OCI-LY7 (cell line): Measurements from ENCODE around the gene COG7. TPM values are rescaled to one million over a fixed set of nuclear protein-coding genes. Genes with fewer than 3 reads are reported as not detected.
"Not testable (repeated sequence)": the region's sequence is repeated elsewhere in the genome, so short reads cannot be mapped to it uniquely, and the experiment has no call there.

Experiments
- BruUV-seq: library from RNA; stranded (reverse); fragments of 400-500 nt; replicated peaks from 2 replicates; lab custom pipeline; 2021; lab: Mats Ljungman, UMichigan
- CTCF ChIA-PET: fragments of 300-600 bp; sonication (Branson Sonifier 250); formaldehyde crosslinking; loops from one replicate; lab custom pipeline; 2022; ENCODE audit warnings: antibody characterized with exemption; ENCODE audit not compliant: unreplicated experiment; lab: Charles Lee
- POLR2A ChIA-PET: fragments of 300-600 bp; sonication (Branson Sonifier 250); formaldehyde crosslinking; loops from one replicate; lab custom pipeline; 2022; ENCODE audit warnings: antibody characterized with exemption; lab: Charles Lee
- DNase-seq: peaks from one replicate; pipeline ENCODE4 v3.0.0-alpha.2; 2015; ENCODE audit warnings: low spot score
- H2AFZ ChIP-seq: fragments of 200-600 bp; sonication (generic), shearing (Covaris generic); 2 replicates; pipeline ENCODE4 v1.6.1; 2014; ENCODE audit warnings: mild to moderate bottlenecking, antibody characterized with exemption, low read length, moderate library complexity
- H3K27ac ChIP-seq: fragments of 200-600 bp; sonication (generic); 2 replicates; pipeline ENCODE4 v1.5.1; 2014; ENCODE audit warnings: mixed run types, low read depth, mild to moderate bottlenecking, moderate library complexity, low read length, inconsistent platforms; ENCODE audit not compliant: poor library complexity, severe bottlenecking
- H3K36me3 ChIP-seq: fragments of 200-600 bp; sonication (generic); 2 replicates; pipeline ENCODE4 v1.6.1; 2014; ENCODE audit warnings: mild to moderate bottlenecking, antibody characterized with exemption, low read length, moderate library complexity, mixed read lengths; ENCODE audit not compliant: insufficient read depth
- H3K4me1 ChIP-seq: fragments of 200-600 bp; sonication (generic); 2 replicates; pipeline ENCODE4 v1.5.1; 2014; ENCODE audit warnings: mild to moderate bottlenecking, low read length; ENCODE audit not compliant: insufficient read depth, poor library complexity, severe bottlenecking
- H3K4me2 ChIP-seq: fragments of 200-600 bp; sonication (generic); 2 replicates; pipeline ENCODE4 v1.6.1; 2014; ENCODE audit warnings: mild to moderate bottlenecking, low read length
- H3K4me3 ChIP-seq: fragments of 200-600 bp; sonication (generic); 2 replicates; pipeline ENCODE4 v1.5.1; 2014; ENCODE audit warnings: mild to moderate bottlenecking, low read depth, low read length; ENCODE audit not compliant: poor library complexity, severe bottlenecking
- H3K79me2 ChIP-seq: fragments of 200-600 bp; sonication (generic); 2 replicates; pipeline ENCODE4 v1.6.1; 2016; ENCODE audit warnings: low read depth, mild to moderate bottlenecking, low read length, moderate library complexity, mixed read lengths; ENCODE audit not compliant: insufficient read depth
- H3K9me2 ChIP-seq: fragments of 200-600 bp; sonication (generic); 2 replicates; pipeline ENCODE4 v1.6.1; 2016; ENCODE audit warnings: mild to moderate bottlenecking, low read length, mixed read lengths; ENCODE audit not compliant: insufficient read depth
- H3K9me3 ChIP-seq: fragments of 200-600 bp; sonication (generic); 2 replicates; pipeline ENCODE4 v1.6.1; 2014; ENCODE audit warnings: mild to moderate bottlenecking, mixed run types, low read length, mixed read lengths
- H4K20me1 ChIP-seq: fragments of 200-600 bp; sonication (generic); 2 replicates; pipeline ENCODE4 v1.6.1; 2014; ENCODE audit warnings: mild to moderate bottlenecking, antibody characterized with exemption, low read length, moderate library complexity, mixed read lengths; ENCODE audit not compliant: insufficient read depth
- EZH2phosphoT487 ChIP-seq: fragments of 200-600 bp; sonication (generic); IDR thresholded peaks from 2 replicates; pipeline ENCODE4 v1.6.1; 2018; ENCODE audit warnings: low read depth, borderline replicate concordance, mild to moderate bottlenecking, mixed run types, antibody characterized with exemption, low read length, moderate library complexity, mixed read lengths
- intact Hi-C: fragments of 100-400 bp; cut with micrococcal nuclease; formaldehyde crosslinking; loops from one replicate; pipeline ENCODE4 v1.10.0; 2022; ENCODE audit not compliant: unreplicated experiment
- total RNA-seq, 2 experiments: library from RNA; depleted of rRNA in 1 of 2; stranded (reverse); fragments of >200 nt in 1 of 2; shearing (Covaris generic) in 1 of 2; gene quantifications; 2 replicates each; pipeline ENCODE4 v1.2.3, GENCODE V29; 2014 to 2022
- TF ChIP-seq, protein P1 (sequence below): fragments of 200-600 bp; sonication (generic); conservative IDR thresholded peaks from 2 replicates; pipeline ENCODE4 v1.5.1; 2014; ENCODE audit warnings: mild to moderate bottlenecking, antibody characterized with exemption, low read length, moderate library complexity, mixed read lengths

Gene COG7
- total RNA-seq, 2 experiments from 2014 or later: 11.4 to 21.0 TPM

DNA sequence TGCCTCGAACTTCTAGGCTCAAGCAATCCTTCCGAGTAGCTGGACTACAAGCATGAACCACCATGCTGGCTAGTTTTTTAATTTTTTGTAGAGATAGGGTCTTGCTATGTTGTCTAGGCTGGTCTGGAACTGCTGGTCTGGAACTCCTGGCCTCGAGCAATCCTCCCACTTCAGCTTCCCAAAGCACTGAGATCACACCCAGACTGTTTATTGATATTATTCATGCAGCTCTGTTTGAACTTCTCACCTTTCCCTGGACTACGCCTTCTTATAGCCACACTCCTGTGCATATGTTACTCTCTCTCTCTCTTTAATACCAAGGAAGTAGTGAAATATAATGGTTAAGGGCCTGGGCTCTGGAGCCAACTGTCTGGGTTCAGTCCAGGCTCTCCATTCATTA, 4.6 kb downstream of the COG7 start:
- no TSS peak for BruUV-seq
- Histone ChIP-seq H2AFZ (no peak overlapping the region), H3K79me2 (peaks cover 7% of the 10 kb centered on the region; the same call in 1 of the 2 replicates), H3K9me2 (no peaks in the 10 kb centered on the region), H3K9me3 (no peaks in the 10 kb centered on the region), H3K4me2 (no peak overlapping the region), H3K4me3 (no peak overlapping the region), H3K27ac (no peak overlapping the region), H3K36me3 (peaks cover 14% of the 10 kb centered on the region; the same call in 1 of the 2 replicates), H3K4me1 (peaks cover 12% of the 10 kb centered on the region), H4K20me1 (no peaks in the 10 kb centered on the region)
- POLR2A ChIA-PET: no interaction called here
- CTCF ChIA-PET: no interaction called here
- intact Hi-C loops: no loop called here
- TF ChIP-seq, protein P1, sequence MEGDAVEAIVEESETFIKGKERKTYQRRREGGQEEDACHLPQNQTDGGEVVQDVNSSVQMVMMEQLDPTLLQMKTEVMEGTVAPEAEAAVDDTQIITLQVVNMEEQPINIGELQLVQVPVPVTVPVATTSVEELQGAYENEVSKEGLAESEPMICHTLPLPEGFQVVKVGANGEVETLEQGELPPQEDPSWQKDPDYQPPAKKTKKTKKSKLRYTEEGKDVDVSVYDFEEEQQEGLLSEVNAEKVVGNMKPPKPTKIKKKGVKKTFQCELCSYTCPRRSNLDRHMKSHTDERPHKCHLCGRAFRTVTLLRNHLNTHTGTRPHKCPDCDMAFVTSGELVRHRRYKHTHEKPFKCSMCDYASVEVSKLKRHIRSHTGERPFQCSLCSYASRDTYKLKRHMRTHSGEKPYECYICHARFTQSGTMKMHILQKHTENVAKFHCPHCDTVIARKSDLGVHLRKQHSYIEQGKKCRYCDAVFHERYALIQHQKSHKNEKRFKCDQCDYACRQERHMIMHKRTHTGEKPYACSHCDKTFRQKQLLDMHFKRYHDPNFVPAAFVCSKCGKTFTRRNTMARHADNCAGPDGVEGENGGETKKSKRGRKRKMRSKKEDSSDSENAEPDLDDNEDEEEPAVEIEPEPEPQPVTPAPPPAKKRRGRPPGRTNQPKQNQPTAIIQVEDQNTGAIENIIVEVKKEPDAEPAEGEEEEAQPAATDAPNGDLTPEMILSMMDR: no peak
- TF ChIP-seq EZH2phosphoT487: no peak
- DNase-seq: no peak

DNA sequence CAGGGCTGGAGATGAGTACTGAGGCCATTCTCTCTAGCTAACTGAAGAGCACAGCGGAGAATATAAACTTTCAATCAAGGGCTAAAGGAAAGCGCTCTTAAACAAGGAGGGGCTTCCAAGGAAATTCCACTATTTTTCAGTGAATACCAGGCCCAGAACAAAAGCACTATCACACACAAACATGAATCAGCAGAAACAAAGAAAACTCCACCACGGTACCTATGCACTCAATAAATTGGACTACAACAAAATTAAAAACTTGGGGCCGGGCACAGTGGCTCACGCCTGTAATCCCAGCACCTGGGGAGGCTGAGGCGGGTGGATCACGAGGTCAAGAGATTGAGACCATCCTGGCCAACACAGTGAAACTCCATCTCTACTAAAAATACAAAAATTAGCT, 15.4 kb downstream of the COG7 start:
- H3K4me1 ChIP-seq, H2AFZ ChIP-seq, H3K9me2 ChIP-seq, H3K27ac ChIP-seq, H3K4me3 ChIP-seq, H3K4me2 ChIP-seq, BruUV-seq, DNase-seq, H3K9me3 ChIP-seq, H3K79me2 ChIP-seq, H4K20me1 ChIP-seq: not testable (repeated sequence)
- CTCF ChIA-PET: interaction anchor here (0.6 kb wide), 3 partner anchors 15 to 250 kb away, joined by 3 read pairs; no protein-coding TSS in a partner anchor
- intact Hi-C loops: loop anchor here (10.0 kb wide), 1 partner anchor 373 kb away; no protein-coding TSS in a partner anchor
- H3K36me3 ChIP-seq: peaks cover 42% of the 10 kb centered on the region
- POLR2A ChIA-PET: interaction anchor here (0.8 to 1.4 kb wide), 2 partner anchors 134 to 254 kb away, joined by 3 to 5 read pairs; no protein-coding TSS in a partner anchor

DNA sequence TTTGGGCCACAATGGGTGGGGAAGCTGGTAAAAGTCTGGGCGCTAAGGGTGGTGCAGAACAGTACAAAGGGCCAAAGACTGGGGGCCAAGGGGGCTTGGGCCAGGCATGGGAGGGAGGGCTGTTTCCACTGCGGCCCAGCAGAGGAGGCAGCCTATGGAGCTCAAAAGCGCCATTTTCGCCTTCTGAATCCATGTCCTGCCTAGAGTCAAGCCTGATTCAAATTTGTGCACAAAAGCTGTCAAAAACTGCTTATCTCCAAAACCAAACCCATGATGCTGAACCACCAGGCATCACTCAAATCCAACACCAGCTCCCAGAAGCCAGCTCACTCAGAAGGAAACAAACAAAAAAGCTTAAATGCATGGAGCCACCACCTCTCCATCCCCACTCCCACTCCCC, 16.0 kb downstream of the COG7 start:
- H2AFZ ChIP-seq: no peak overlapping the region
- no peaks in the 10 kb centered on the region for H3K9me3 ChIP-seq
- BruUV-seq: no TSS peak
- ChIA-PET POLR2A (interaction anchor here (0.6 to 1.4 kb wide), 3 partner anchors 134 to 443 kb away, joined by 3 to 5 read pairs (median 5); no protein-coding TSS in a partner anchor), CTCF (interaction anchor here (0.6 kb wide), 3 partner anchors 16 to 250 kb away, joined by 3 read pairs; no protein-coding TSS in a partner anchor)
- H3K79me2 ChIP-seq: no peaks in the 10 kb centered on the region
- H3K36me3 ChIP-seq: peaks cover 40% of the 10 kb centered on the region
- H3K4me1 ChIP-seq: no peaks in the 10 kb centered on the region
- TF ChIP-seq EZH2phosphoT487: no peak
- TF ChIP-seq, protein P1: no peak
- intact Hi-C loops: loop anchor here (10.0 kb wide), 1 partner anchor 372 kb away; no protein-coding TSS in a partner anchor
- H4K20me1 ChIP-seq: no peaks in the 10 kb centered on the region
- no peak for DNase-seq
- no peak overlapping the region for H3K4me2 ChIP-seq
- no peak overlapping the region for H3K27ac ChIP-seq
- no peak overlapping the region for H3K4me3 ChIP-seq
- H3K9me2 ChIP-seq: no peaks in the 10 kb centered on the region
